CD4-positive, alpha-beta T cell treated with Interferon alpha-2 for 1 hour (primary cell): ENCODE results near the gene PLEKHG4B.
"Not testable (repeated sequence)": the region's sequence is repeated elsewhere in the genome, so short reads cannot be mapped to it uniquely, and the experiment has no call there.

Experiments
- DNase-seq, 2 donors: peaks; one replicate each; pipeline ENCODE4 v3.0.0-alpha.2; 2020 to 2022

PLEKHG4B gene

DNA sequence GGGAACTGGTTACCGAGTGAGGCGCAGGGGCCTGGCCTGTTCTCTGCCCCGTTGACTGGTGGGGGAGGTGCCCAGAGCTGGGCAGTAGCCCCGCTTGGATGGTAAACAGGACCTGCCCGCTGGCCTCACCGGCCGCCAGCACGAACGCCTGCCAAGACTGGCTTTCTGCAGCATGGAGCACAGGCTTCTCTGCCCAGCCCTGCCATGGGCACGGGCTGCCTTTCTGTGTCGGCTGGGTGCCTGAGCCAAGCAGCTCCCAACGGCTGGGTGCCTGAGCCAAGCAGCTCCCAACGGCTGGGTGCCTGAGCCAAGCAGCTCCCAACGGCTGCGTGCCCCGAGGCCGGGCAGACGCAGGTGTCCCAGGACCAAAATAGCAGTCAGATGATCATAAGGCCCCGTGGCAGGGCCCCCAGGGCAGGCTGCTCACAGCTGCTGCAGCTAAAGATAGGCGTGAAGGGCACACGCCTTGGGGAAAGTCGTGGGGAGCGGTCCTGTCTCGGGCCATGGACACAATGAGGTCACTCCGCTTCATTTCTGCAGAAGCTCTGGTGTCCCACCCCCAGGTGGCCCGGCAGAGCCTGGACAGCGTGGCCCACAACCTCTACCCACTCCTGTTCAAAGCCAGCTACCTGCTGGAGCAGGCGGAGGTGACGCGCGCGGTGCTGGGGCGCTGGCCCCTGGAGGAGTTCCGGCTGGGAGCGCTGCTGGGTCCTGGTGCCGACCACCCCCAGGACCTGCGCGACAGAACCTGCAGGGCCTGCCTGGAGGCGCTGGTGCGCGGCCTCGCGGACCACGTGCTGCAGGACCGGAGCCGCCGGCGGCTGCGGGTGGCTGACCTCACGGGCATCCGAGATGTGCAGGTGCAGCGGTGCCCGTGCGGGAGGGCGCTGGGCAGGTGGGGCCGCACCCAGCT is 99.3 kb downstream of the PLEKHG4B start, which contains the start of gene LRRC14B:
TSS of gene LRRC14B (plus strand) at position 460 of the 913 bp plus-strand sequence. CDS start at position 504, 44 bp downstream.
- peak in 1 of 2 donors; percentile 1 for DNase-seq

GRCh38 chr5:191949-192690 is 100.2 kb downstream of the PLEKHG4B start:
- no peak for DNase-seq

DNA sequence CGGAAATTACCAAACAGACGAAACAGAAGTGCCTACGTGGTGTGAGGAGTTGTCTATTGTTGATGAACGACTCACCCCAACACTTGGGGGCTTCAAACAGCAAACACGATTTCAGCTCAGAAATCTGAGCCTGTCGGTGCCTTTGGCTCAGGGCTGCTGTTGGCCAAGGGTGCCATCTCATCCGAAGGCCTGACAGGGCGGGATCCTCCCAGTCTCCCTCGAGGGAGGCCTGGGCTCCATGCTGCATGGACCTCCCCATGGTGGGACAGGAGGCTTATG is 100.7 kb downstream of the PLEKHG4B start:
- DNase-seq = no peak

GRCh38 chr5:192970-193831 is 101.2 kb downstream of the PLEKHG4B start:
- no peak for DNase-seq

- DNase-seq = no peak
Measured at GRCh38 chr5:194102-194501, 102.1 kb downstream of the PLEKHG4B start.

DNA sequence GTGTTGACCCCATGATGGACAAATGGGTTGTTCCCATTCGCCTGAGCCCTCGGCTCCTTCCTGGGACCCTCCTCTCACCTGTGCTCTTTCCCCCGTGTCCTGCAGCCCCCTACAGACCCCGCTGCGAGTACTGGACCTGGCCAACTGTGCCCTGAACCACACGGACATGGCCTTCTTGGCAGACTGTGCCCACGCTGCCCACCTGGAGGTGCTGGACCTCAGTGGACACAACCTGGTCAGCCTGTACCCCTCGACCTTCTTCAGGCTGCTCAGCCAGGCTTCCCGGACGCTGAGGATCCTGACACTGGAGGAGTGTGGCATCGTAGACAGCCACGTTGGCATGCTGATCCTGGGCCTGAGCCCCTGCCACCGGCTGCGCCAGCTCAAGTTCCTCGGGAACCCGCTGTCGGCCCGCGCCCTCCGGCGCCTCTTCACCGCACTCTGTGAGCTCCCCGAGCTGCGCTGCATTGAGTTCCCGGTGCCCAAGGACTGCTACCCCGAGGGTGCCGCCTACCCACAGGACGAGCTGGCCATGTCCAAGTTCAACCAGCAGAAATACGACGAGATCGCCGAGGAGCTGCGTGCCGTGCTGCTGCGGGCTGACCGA is 102.7 kb downstream of the PLEKHG4B start:
- DNase-seq = no peak

GRCh38 chr5:195401-196160 is 103.6 kb downstream of the PLEKHG4B start:
- DNase-seq = no peak

DNA sequence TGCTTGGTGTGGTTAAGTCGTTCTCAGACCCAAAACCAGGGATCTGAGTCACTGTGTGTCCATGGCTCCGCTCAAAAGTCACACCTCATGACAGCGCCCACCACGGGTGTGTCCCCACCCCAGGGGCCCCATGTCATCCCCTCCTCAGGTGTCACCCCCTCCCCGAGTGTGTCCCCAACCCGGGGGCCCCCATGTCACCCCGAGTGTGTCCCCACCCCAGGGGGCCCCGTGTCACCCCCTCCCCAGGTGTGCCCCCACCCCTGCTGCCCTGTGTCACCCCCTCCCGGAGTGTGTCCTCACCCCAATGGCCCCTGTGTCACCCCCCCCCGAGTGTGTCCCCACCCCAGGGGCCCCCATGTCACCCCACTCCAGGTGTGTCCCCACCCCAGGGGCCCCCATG is 104.4 kb downstream of the PLEKHG4B start:
- no peak for DNase-seq

DNA sequence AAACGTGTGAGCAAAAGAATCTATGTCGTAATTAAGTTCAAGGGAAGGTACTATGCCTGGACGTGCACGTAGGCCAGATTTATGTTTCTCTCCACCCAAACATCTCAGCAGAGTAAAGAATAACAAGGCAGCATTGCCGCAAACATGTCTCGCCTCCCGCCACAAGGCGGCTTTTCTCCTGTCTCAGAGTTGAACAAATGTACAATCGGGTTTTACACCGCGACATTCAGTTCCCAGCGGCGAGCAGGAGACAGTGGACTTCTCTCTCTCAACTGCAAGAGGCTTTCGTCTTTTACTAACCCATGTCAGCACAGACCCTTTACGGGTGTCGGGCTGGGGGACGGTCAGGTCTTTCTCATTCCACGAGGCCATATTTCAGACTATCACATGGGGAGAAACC is 105.1 kb downstream of the PLEKHG4B start:
- DNase-seq = not testable (repeated sequence)

DNA sequence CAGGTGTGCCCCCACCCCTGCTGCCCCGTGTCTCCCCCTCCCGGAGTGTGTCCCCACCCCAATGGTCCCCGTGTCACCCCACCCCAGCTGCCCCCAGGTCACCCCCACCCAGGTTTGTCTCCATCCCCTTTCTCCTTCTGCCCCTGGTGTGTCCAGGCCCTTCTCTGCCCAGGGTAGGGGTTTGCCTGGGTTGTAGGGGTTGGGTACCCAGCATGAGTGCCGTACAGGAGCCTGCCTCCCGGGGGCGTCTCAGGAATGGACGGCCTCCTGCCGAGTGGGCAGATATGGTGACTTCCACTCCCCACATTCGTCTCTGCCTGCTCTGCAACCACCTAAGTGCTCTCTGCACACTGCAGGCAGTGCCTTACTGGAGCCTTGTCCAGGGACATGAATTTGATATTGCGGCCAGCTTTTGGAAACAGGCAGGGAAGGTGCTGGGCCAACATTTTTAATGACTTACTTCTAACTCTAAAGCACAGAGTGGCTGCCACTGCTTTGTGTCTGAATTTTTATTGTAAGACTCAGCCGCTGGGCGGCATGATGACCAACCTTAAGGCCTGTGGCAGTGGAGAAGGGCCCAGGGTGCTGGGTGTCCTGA is 106.0 kb downstream of the PLEKHG4B start:
- DNase-seq = no peak

GRCh38 chr5:198516-199196 is 106.7 kb downstream of the PLEKHG4B start:
- DNase-seq = no peak

DNA sequence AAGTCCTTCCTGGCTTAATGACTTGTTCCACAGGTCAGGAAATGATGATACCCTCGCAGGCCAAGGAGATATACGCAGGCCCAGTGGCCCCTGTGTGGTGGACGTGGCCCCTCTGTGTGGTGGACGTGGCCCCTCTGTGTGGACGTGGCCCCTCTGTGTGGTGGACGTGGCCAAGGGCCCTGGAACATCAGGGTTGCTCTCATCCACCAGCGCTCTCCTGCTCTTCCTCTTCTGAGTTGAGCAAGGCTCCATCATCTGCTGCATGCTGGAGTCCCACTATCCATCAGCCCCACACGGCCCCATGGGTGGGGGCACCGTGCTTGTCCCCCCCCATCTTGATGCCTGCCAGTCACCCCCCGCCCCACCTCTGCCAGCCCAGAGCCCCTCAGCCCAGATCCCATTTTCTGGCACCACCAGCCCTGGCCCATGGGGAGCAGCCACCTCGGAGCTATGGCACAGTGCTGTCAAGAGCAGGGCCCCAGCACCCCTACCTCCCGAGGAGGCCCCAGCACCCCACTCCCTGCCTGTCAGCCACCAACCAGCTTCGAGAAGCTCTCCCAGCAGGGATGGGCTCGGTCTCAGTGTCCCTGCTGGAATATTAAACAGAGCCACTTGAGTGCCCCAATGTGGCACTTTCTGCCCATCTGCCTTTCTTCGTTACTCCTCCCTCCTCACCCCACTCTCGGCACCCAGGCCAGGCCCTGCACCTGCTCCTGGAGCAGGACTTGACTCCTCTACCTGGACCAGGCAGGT is 107.4 kb downstream of the PLEKHG4B start:
- no peak for DNase-seq

DNA sequence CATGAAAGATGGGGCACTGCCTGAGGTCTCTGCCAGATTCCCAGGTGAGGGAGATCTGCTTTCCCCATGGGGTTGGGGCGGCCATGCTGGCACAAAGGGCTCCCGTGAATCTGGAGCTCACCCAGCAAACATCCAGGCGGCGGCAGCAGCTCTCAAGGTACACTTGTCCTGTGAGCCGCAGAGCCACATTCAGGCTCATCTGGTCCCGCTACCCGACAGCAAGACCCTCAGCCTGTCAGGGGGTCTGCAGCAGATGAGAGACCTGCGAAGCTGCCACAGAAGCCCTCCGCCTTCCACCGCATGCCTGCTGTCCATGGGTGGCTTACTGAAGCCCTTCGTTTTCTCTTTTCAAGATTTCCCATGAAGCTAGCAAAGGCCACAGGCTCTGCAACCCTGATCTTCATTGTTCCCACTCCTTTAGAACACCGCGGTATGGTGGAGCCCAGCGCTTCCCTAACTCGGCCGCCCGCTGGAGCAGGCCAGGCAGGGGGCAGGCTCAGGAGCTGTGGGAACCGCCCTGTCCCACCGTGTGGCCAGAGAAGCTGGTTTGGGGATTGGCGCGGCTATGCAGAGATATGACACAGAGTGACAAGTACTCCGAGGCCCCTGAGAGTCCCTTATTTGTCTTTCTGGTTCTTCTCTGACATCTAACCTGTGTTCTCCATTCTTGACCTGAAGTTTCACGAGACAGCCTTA is 108.1 kb downstream of the PLEKHG4B start:
- no peak for DNase-seq

- DNase-seq = no peak
Measured at GRCh38 chr5:200985-201384, 109.0 kb downstream of the PLEKHG4B start.

DNA sequence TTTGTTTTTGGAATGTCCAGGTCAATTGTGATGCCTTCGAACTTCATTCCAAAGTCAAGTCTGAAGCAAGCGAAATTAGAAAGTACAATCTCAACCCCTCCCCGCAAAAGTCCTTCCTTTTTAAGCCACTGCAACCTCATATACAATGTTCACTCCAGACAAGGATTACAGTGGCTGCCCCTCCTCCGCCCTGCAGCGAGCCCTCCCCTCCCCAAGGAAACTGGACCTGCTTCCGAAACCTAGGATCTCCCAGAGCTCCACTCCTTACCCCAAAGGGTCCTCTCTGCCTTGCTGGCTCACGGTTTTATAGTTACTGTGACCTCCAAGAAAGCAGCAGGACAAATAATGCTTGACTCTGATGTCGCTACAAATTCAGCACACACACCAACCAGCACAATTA is 109.7 kb downstream of the PLEKHG4B start:
- no peak for DNase-seq

DNA sequence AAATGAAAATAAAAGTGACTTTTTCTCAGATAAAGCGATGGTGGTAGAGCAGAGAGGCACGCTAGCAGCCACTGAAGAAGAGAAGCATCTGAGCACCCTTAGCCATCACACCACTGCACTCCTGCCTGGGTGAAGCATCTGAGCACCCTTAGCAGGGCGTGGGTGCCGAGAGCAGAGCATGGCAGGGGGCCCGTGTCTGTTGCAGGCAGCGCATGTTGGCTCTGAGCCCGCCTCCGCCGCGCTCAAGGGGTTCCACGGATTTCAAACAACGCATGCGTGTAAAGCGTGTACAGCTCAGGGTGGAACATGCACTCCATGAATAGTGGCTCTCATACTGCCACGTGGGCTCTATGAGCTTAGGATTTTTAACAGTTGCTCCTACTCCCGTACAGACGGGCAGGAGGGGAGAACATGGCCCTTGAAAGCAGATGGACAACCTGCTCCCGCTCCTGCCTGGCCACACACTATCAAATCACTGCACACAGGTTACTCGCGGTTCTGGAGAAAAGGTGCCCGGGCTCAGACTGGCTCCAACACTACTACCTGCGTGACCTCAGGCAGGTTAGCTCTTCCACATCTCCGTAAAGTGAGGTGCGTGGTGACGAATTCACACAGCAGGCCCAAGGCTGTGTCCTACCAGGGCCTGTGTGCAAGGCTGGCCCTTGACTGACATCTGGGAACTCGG is 111.4 kb downstream of the PLEKHG4B start:
- no peak for DNase-seq

GRCh38 chr5:204001-204400 is 112.0 kb downstream of the PLEKHG4B start:
- DNase-seq = no peak

- no peak for DNase-seq
Measured at GRCh38 chr5:204462-204861, 112.5 kb downstream of the PLEKHG4B start.
